Vagina (tissue), 2 donors: Measurements from ENCODE around the gene MTRFR. TPM values are rescaled to one million over a fixed set of nuclear protein-coding genes. Genes with fewer than 3 reads are reported as not detected.

Experiments
- DNase-seq, 2 donors: peaks; one replicate each; pipeline ENCODE4 v3.0.0-alpha.2; 2017; ENCODE audit errors: extremely low spot score in 2 of 2
- H3K27ac ChIP-seq: fragments of 200-600 bp; sonication (generic); one replicate; pipeline ENCODE4 v1.5.1; 2019
- H3K27me3 ChIP-seq: fragments of 200-600 bp; sonication (generic); one replicate; pipeline ENCODE4 v1.5.1; 2019
- H3K36me3 ChIP-seq, 2 donors: fragments of 200-600 bp; sonication (generic); one replicate each; pipeline ENCODE4 v1.5.1; 2017 to 2019
- H3K4me1 ChIP-seq: fragments of 200-600 bp; sonication (generic); one replicate; pipeline ENCODE4 v1.5.1; 2019
- H3K4me3 ChIP-seq, 2 donors: fragments of 200-600 bp; sonication (generic); 1 replicate in 1 of 2; 2 replicates in 1 of 2; pipeline ENCODE4 v1.5.1; 2016 to 2019
- H3K9me3 ChIP-seq: fragments of 200-600 bp; sonication (generic); one replicate; pipeline ENCODE4 v1.5.1; 2019
- POLR2A ChIP-seq, 2 donors: fragments of 450-650 bp; IDR thresholded peaks; one replicate each; pipeline ENCODE4 v1.6.1; 2017; ENCODE audit warnings: antibody characterized with exemption in 2 of 2, mild to moderate bottlenecking in 2 of 2, moderate library complexity in 2 of 2
- POLR2AphosphoS5 ChIP-seq, 2 donors: sonication (generic); formaldehyde crosslinking; IDR thresholded peaks; one replicate each; pipeline ENCODE4 v1.9.0; 2017; ENCODE audit warnings: antibody characterized with exemption in 2 of 2, mild to moderate bottlenecking in 2 of 2, low read depth in 1 of 2; ENCODE audit not compliant: insufficient read depth in 1 of 2
- intact Hi-C: fragments of 100-400 bp; cut with DNase I; formaldehyde crosslinking; loops from one replicate; pipeline ENCODE4 v1.15.1; 2023
- total RNA-seq: library from RNA; depleted of rRNA; stranded (reverse); fragments of >200 nt; gene quantifications from one replicate; pipeline ENCODE4 v1.2.3, GENCODE V29; 2016
- TF ChIP-seq, protein P1 (sequence below), 3 experiments: fragments of 450-650 bp in 2 of 3; fragments of 200-600 bp in 1 of 3; sonication (generic) in 1 of 3; IDR thresholded peaks; one replicate each; pipeline ENCODE4 v1.5.1; 2017 to 2019; ENCODE audit warnings: antibody characterized with exemption in 3 of 3, mild to moderate bottlenecking in 2 of 3, moderate library complexity in 2 of 3

The MTRFR gene
- total RNA-seq, 1 donor from 2014 or later = 12.8 TPM

DNA sequence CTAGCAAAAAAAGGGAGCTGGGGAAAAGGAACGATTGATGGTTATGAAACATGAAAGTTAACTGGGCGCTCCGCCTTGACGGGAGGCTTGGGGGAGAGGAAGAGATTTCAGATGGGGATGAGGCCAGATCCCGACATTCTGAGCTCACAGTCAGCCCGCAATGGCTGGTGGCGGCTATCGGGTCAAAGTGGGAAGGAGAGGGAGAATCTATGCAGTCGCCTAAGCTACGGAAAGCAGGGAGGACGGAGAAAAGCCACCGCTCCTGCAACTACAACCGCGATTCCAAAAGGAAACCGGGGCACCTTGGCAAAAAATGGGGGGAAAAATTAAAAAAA, 797 bp upstream of the MTRFR start:
- TF ChIP-seq, protein P1, sequence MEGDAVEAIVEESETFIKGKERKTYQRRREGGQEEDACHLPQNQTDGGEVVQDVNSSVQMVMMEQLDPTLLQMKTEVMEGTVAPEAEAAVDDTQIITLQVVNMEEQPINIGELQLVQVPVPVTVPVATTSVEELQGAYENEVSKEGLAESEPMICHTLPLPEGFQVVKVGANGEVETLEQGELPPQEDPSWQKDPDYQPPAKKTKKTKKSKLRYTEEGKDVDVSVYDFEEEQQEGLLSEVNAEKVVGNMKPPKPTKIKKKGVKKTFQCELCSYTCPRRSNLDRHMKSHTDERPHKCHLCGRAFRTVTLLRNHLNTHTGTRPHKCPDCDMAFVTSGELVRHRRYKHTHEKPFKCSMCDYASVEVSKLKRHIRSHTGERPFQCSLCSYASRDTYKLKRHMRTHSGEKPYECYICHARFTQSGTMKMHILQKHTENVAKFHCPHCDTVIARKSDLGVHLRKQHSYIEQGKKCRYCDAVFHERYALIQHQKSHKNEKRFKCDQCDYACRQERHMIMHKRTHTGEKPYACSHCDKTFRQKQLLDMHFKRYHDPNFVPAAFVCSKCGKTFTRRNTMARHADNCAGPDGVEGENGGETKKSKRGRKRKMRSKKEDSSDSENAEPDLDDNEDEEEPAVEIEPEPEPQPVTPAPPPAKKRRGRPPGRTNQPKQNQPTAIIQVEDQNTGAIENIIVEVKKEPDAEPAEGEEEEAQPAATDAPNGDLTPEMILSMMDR (IDR thresholded peaks at IDR 0.05) = no peak
- TF ChIP-seq POLR2AphosphoS5 (IDR thresholded peaks at IDR 0.05; ENCODE audit: insufficient read depth in 1 of 2, low read depth in 1 of 2) = no peak
- TF ChIP-seq POLR2A (IDR thresholded peaks at IDR 0.05) = no peak
- Histone ChIP-seq H3K36me3 (no peaks in the 10 kb centered on the region), H3K9me3 (no peaks in the 10 kb centered on the region), H3K27me3 (no peaks in the 10 kb centered on the region), H3K4me3 (peak overlapping the region; percentile 85 to 99), H3K27ac (peak overlapping the region; percentile 88), H3K4me1 (peaks cover 40% of the 10 kb centered on the region)
- intact Hi-C loops = loop anchor here (5.0 kb wide), 1 partner anchor 250 kb away; the partner anchor contains the start of gene ARL6IP4
- DNase-seq = no peak

DNA sequence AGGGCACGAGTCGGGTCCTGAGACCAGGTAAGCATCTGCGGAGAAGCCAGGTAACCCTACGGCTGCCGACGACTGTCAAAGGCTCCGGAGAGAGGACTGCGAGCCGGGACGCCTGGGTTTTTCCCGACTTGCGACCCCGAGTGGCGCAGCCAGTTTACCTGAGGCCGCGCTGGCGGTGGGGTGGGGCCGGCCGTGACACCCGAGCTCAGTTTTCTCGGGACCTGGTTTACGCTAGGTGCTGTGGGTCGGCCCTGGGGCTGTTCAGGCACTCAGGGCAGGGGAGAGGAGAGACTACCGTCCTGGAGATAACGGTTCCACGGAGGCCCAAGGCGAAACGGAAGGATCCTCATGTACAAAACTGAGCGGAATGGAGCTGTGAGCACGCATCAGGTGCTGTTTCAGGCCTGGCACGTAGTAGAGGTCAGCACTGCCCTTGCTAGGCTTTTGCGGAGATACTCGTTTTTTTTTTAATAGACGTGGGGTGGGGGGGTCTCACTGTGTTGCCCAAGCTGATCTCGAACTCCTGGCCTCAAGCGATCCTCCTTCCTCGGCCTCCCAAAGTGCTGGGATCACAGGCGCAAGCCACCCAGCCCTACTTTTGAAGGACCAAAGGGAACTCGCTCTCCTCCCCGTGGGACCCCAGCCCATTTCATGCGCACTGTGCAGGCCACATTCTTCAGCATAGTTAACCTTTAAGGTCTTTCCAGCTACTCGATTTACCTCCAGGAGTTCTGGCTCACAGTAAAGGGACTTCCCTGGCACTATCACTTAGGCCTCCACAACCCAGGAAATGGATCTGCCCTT, 471 bp downstream of the MTRFR start:
- H3K4me1 ChIP-seq = peaks cover 52% of the 10 kb centered on the region
- intact Hi-C loops = loop anchor here (5.0 kb wide), 1 partner anchor 251 kb away; the partner anchor contains the start of gene ARL6IP4
- no peaks in the 10 kb centered on the region for H3K9me3 ChIP-seq
- DNase-seq = no peak
- peak overlapping the region; percentile 94 for H3K27ac ChIP-seq
- H3K4me3 ChIP-seq = peak overlapping the region; percentile 85 to 99
- H3K27me3 ChIP-seq = no peaks in the 10 kb centered on the region
- TF ChIP-seq POLR2AphosphoS5 (IDR thresholded peaks at IDR 0.05; ENCODE audit: insufficient read depth in 1 of 2, low read depth in 1 of 2) (no peak), POLR2A (IDR thresholded peaks at IDR 0.05) (no peak)
- TF ChIP-seq, protein P1 (IDR thresholded peaks at IDR 0.05) = no peak
- H3K36me3 ChIP-seq = no peaks in the 10 kb centered on the region

DNA sequence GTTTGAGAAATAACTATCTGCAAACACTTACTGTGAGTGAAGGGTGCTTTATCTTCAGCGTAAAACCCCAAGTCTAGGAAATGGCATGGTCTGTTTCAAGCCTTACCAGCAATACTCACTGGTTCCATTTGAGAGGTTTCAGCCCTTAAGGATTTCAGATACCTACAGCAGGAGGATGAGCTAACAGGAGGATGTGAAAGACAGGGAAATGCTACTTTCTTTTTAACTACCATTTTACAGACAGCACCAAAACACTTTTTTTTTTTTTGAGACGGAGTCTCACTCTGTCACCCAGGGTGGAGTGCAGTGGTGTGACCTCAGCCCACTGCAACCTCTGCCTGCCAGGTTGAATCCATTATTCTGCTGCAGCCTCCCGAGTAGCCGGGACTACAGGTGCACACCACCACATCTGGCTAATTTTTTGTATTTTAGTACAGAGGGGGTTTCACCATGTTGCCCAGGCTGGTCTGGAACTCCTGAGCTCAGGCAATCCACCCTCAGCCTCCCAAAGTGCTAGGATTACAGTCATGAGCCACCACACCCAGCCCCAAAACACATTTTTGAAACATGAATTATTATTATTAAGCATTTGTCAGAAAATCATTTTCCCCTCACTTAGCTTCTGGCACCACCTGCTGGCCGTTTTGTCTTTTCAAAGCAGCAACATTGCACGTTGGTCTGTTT, 4.6 kb downstream of the MTRFR start:
- Histone ChIP-seq H3K27ac (no peak overlapping the region), H3K36me3 (no peaks in the 10 kb centered on the region), H3K9me3 (no peaks in the 10 kb centered on the region), H3K4me1 (peaks cover 56% of the 10 kb centered on the region), H3K27me3 (no peaks in the 10 kb centered on the region), H3K4me3 (no peak overlapping the region)
- no peak for DNase-seq
- intact Hi-C loops = loop anchor here (5.0 kb wide), 1 partner anchor 195 kb away; no protein-coding TSS in a partner anchor
- TF ChIP-seq POLR2AphosphoS5 (IDR thresholded peaks at IDR 0.05; ENCODE audit: insufficient read depth in 1 of 2, low read depth in 1 of 2) = peak in 1 of 2 donors; percentile 45
- TF ChIP-seq, protein P1 (IDR thresholded peaks at IDR 0.05) = peak; percentile 44 to 62 (median 56)
- TF ChIP-seq POLR2A (IDR thresholded peaks at IDR 0.05) = no peak

DNA sequence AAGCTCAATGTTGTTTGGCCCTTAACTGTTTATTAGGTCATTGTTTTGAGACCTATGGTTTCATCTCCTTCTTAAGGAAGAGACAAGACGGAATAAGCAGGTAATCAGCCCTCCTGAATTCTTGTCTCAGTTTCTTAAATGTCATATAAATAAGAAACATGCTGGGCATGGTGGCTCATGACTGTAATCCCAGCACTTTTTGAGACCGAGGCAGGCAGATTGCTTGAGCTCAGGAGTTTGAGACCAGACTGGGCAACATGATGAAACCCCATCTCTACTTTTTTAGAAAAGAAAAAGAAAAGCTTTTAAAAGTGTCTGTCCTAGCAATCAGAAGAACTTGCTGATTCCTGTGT, 5.1 kb downstream of the MTRFR start:
- DNase-seq = no peak
- H3K36me3 ChIP-seq = no peaks in the 10 kb centered on the region
- H3K4me3 ChIP-seq = no peak overlapping the region
- no peak for TF ChIP-seq POLR2AphosphoS5 (IDR thresholded peaks at IDR 0.05; ENCODE audit: insufficient read depth in 1 of 2, low read depth in 1 of 2)
- no peak for TF ChIP-seq POLR2A (IDR thresholded peaks at IDR 0.05)
- TF ChIP-seq, protein P1 (IDR thresholded peaks at IDR 0.05) = peak in 1 of 3 experiments; percentile 9
- peaks cover 56% of the 10 kb centered on the region for H3K4me1 ChIP-seq
- no peak overlapping the region for H3K27ac ChIP-seq
- H3K27me3 ChIP-seq = no peaks in the 10 kb centered on the region
- intact Hi-C loops = loop anchor here (5.0 kb wide), 1 partner anchor 196 kb away; no protein-coding TSS in a partner anchor
- H3K9me3 ChIP-seq = no peaks in the 10 kb centered on the region
